ENCODE results near the gene PLXNA4.

Gene PLXNA4

GRCh38 chr7:132464740-132465139 is 111.5 kb downstream of the PLXNA4 start:
- DNase-seq, result no peak

GRCh38 chr7:132463922-132464321 is 112.3 kb downstream of the PLXNA4 start:
- DNase-seq, result no peak

- no peak for DNase-seq
Observed at GRCh38 chr7:132462478-132462877, 113.8 kb downstream of the PLXNA4 start.

- DNase-seq, result no peak
Observed at GRCh38 chr7:132461032-132461592, 115.2 kb downstream of the PLXNA4 start.

- DNase-seq, result no peak
Observed at GRCh38 chr7:132458729-132459128, 117.5 kb downstream of the PLXNA4 start.

GRCh38 chr7:132457658-132458057 is 118.6 kb downstream of the PLXNA4 start:
- no peak for DNase-seq

GRCh38 chr7:132456418-132456817 is 119.9 kb downstream of the PLXNA4 start:
- no peak for DNase-seq

- no peak for DNase-seq
Observed at GRCh38 chr7:132455378-132455777, 120.9 kb downstream of the PLXNA4 start.

- no peak for DNase-seq
Observed at GRCh38 chr7:132453826-132454225, 122.4 kb downstream of the PLXNA4 start.

GRCh38 chr7:132451161-132451560 is 125.1 kb downstream of the PLXNA4 start:
- no peak for DNase-seq

GRCh38 chr7:132450696-132451095 is 125.6 kb downstream of the PLXNA4 start:
- DNase-seq, result no peak

GRCh38 chr7:132450188-132450587 is 126.1 kb downstream of the PLXNA4 start:
- no peak for DNase-seq

GRCh38 chr7:132446666-132447278 is 129.5 kb downstream of the PLXNA4 start:
- no peak for DNase-seq

- DNase-seq, result no peak
Observed at GRCh38 chr7:132446260-132446659, 130.0 kb downstream of the PLXNA4 start.

GRCh38 chr7:132443761-132444520 is 132.3 kb downstream of the PLXNA4 start:
- DNase-seq, result no peak

- DNase-seq, result no peak
Observed at GRCh38 chr7:132441935-132442334, 134.3 kb downstream of the PLXNA4 start.

GRCh38 chr7:132440151-132440550 is 136.1 kb downstream of the PLXNA4 start:
- DNase-seq, result no peak

- no peak for DNase-seq
Observed at GRCh38 chr7:132438926-132439325, 137.3 kb downstream of the PLXNA4 start.

- no peak for DNase-seq
Observed at GRCh38 chr7:132437730-132438129, 138.5 kb downstream of the PLXNA4 start.

- DNase-seq, result no peak
Observed at GRCh38 chr7:132436121-132436520, 140.1 kb downstream of the PLXNA4 start.

- no peak for DNase-seq
Observed at GRCh38 chr7:132435016-132435990, 141.0 kb downstream of the PLXNA4 start.

GRCh38 chr7:132434041-132434440 is 142.2 kb downstream of the PLXNA4 start:
- no peak for DNase-seq

- DNase-seq, result no peak
Observed at GRCh38 chr7:132433301-132433700, 143.0 kb downstream of the PLXNA4 start.

Measured in NCI-H1436 (cell line).